Activated CD4-positive, alpha-beta T cell treated with anti-CD3 and anti-CD28 coated beads, Interleukin-2, amount 50 U/mL, for 24 hours (primary cell): ENCODE data around the gene GSTT4.
"Not testable (repeated sequence)": the region's sequence is repeated elsewhere in the genome, so short reads cannot be mapped to it uniquely, and the experiment has no call there.

Experiments used
- DNase-seq, 2 donors: peaks; one replicate each; pipeline ENCODE4 v3.0.0-alpha.2; 2020; ENCODE audit warnings: low read depth in 1 of 2, low spot score in 1 of 2

The GSTT4 gene

DNA sequence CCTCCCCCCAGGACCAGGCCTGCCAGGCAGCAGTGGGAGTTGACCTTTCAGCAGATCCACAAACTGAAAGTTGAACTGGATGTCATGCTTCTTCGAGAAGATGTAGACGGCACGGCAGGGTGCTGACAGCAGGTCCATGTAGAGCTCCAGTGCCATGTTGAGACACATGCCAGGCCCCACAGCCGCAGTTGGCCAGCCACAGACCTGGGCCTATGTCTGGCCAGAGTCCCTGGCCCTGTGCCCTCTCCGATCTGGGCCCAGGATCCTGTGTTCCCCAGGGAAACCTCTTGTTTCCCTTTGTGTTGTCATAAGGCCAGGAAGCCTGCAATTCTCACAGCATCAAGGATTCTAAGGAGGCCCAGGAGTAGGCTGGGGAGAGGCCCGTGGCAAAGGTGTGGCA is at the start of gene GSTT4:
Gene GSTT4 (minus strand): TSS at position 253 of the 400 bp plus-strand sequence. CDS start 97 bp downstream, at position 156.
- DNase-seq: no peak

DNA sequence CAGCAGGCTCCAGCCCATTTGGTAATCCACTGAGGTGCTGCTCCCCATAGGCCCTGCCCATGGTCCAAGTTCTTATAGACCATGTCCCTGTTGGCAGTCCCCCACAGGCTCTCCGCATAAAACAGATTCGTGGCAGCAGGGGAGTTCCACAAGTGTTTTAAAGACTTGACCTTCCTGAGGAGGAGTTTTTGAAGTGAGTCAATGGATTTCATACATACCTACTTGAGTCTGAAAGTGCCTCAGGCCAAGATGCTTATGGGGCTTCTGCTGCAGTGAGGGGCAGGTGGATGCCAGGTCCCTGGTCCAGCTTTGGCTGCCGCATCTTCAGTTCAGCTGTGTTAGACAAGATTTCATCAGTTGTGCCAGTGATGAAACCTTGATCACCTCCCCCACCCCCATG is 49.1 kb upstream of the GSTT4 start:
- DNase-seq: no peak

DNA sequence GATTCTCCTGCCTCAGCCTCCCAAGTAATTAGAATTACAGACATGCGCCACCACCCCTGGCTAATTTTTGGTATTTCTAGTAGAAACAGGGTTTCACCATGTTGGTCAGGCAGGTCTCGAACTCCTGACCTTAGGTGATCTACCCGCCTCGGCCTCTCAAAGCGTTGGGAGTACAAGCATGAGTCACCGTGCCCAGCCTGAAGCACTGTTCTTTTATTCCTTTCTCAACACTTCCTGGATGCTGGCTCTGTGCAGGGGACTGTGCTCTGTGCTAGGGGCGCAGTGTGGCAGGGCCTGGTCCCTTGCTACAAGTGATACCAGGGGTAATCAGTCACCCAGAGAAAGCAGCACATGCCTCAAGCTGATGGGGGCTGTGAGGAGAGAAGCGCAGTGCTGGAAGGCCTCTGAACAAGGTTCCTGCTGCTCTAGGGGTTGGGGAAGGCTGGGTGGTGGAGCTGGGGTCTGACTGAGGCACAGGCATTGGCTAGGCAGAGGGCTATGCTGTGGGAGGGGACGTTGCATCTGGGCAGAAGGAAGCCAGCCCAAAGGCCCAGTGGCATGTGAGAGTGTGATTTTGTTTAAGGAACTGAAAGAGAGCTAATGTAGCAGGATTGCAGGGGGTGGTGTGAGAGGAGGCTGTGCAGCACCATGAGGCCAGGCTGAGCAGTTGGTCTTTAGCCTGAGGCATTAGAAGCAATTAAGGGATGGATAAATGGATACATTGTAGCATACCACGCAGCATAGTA is 48.4 kb upstream of the GSTT4 start:
- no peak for DNase-seq

DNA sequence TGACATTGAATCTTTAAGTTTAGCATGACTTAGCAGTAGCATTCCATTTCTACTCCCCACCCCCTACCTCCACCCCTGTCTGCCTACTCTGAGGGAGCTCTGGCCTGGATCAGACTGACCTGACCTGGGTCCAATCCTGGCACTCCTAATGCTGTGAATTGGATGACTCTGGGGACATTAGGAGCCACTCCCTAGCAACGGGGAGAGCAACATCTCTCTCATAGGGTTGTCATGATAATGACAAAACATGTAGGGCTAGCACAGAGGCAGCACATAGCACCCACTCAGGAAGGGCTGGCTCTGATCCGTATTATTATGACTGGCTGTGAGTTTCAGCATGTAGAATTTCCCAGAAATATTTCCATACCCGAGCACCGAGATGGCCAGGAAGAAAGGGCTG is 46.3 kb upstream of the GSTT4 start:
- DNase-seq: no peak

GRCh38 chr22:24051028-24051427 is 45.8 kb upstream of the GSTT4 start:
- DNase-seq: no peak

DNA sequence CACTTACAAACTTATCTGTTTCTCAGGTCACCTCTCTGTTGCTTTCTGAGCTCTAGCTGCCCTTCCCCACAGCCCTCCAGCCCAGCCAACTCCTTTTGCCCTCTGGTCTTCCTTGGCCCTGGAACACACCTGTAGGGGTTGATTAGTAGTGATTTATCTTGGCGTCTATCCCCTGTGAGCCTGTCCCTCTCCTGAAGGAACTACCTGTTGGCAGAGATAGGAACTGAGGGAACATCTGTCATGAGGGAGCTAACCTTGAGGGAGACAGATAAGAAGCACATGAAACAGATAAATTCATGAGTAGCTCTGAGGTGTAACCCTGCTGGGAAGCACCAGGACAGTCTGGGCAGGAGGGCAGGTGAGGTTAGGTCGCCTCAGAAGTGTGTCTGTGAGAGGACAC is 44.7 kb upstream of the GSTT4 start:
- no peak for DNase-seq

DNA sequence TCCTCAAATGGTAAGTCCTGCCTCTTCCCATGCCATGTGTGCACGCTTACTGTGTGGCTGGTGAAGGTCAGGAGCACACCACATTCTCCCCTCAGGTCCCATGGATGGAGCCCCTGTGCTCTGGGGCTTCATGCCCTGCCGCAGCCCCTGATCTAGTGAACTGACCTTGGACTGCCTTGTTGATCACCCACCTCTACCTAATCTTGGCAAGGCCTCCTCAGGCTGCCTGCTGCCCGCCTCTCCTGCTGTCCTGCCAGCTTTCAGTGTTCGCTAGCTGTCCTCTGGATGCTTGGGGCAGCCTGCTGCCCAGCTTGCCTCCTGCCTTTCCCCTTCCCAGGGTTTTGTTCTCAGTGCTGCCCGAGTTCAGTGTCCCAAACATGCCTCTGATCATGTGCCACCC is 44.0 kb upstream of the GSTT4 start:
- no peak for DNase-seq

GRCh38 chr22:24046024-24046423 is 40.8 kb upstream of the GSTT4 start:
- no peak for DNase-seq

GRCh38 chr22:24043958-24044357 is 38.7 kb upstream of the GSTT4 start:
- no peak for DNase-seq

DNA sequence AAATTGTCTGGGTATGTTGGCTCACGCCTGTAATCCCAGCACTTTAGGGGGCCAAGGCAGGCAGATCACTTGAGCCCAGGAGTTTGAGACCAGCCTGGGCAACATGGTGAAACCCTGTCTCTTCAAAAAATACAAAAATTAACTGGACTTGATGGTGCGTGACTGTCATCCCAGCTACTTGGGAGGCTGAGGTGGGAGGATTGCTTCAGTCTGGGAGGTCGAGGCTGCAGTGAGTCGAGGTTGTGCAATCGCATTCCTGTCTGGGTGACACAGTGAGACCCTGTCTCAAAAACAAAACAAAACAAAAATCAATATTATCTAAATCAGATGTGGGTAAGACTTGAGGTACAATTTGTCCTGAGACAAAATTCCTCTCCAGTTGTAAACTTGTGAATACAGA is 38.2 kb upstream of the GSTT4 start:
- not testable (repeated sequence) for DNase-seq

DNA sequence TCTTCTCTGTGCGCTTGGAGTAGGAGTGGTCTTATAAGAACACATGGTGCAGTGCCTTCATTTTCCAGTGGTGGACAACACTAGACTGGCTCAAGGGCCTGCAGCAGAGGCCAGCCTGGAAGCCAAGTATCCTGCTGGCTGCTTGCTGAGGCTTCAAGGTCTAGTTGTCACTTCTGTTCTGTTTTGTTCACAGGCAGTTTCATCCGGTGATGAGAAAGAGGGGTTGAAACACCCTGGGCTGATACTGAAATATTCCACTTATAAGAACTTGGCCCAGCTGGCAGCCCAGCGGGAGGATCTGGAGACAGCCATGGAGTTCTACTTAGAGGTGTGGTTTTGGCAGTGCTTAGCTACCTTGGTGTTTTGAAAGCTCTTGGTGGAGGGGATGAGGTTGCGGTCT is 35.7 kb upstream of the GSTT4 start:
- DNase-seq: no peak

DNA sequence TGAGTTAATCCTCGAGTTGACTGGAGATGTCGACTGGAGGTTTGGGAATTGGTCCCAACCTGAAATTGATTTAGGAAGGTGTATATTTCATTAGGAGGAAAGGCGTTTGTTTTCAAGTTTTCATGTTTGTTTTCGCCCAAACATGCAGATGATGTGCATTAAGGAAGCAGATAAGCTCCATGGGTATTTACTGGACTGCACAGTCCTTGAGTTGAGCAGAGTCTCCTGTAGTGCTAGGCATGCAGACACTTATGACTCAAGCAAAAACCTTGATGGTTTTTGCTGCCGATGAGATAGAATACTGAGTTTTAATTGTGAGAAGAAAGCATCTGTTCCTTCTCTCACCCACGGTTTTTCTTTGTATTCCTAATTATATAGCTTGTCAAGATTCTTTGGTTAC is 33.8 kb upstream of the GSTT4 start:
- no peak for DNase-seq

DNA sequence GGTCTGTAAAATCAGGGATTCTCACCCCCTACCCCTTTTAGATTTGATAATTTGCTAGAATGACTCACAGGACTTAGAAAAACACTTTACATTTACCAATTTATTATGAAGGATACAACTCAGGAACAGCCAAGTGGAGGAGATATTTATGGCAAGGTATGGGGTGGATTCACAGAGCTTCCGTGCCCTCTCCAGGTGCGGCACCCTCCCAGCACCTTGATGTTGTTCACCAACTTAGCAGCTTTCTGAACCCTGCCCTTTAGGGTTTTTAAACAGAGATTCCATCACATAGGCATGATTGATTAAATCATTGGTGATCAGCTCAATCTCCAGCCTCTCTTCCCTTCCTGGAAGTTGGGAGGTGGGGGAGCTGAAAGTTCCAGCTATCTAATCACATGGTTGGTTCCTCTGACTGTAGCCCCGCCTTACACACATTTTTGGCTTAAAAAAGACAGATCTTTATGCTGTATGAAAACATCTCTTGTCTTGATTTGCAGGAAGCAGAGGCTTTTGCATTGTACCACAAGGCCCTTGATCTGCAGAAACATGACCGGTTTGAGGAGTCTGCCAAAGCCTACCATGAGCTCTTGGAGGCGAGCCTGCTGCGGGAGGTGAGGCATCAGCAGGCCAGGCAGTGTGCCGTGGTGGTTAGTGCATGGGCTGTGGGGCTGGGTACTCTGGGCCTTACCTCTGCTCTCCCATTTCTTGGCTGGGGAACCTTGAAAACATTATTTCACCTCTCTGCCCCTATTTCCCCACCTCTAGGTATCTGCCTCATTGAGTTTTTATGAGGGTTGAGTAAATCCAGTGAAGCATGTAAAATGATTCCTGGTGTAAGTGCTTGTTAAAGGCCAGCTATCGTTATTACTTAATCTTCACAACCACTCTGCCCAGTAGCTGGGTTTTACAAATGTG is 32.9 kb upstream of the GSTT4 start:
- no peak for DNase-seq

- no peak for DNase-seq
Measured at GRCh38 chr22:24035296-24035695, 30.0 kb upstream of the GSTT4 start.

- no peak for DNase-seq
Measured at GRCh38 chr22:24033731-24034130, 28.5 kb upstream of the GSTT4 start.

GRCh38 chr22:24030186-24030702 is 25.0 kb upstream of the GSTT4 start:
- DNase-seq: no peak

DNA sequence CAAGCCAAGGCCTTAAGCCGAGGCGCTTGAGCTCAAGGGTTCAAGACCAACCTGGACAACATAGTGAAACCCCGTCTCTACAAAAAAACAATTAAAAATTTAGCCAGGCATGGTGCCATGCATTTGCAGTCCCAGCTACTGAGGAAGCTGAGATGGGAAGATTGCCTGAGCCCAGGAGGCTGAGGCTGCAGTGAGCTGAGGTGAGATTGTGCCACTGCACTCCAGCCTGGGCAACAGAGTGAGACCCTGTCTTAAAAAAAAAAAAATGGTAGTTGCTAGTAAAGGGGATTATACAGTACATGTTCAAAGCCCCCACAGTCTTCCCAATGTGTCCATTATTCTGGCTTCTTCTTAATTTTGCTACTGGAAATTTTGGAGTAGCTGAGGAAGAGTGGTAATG is 24.1 kb upstream of the GSTT4 start:
- no peak for DNase-seq

- DNase-seq: no peak
Measured at GRCh38 chr22:24028533-24028932, 23.3 kb upstream of the GSTT4 start.

- no peak for DNase-seq
Measured at GRCh38 chr22:24027991-24028390, 22.7 kb upstream of the GSTT4 start.

- DNase-seq: no peak
Measured at GRCh38 chr22:24027389-24027975, 22.2 kb upstream of the GSTT4 start.

GRCh38 chr22:24026733-24027132 is 21.5 kb upstream of the GSTT4 start:
- no peak for DNase-seq

- DNase-seq: no peak
Measured at GRCh38 chr22:24026056-24026455, 20.8 kb upstream of the GSTT4 start.
